OCI-LY3 (cell line): ENCODE results near the gene MACROD2.

Experiments used
- H2AFZ ChIP-seq: fragments of 200-600, 300-600 bp; shearing (Covaris generic); 2 replicates; pipeline ENCODE4 v1.6.0; 2014; ENCODE audit warnings: antibody characterized with exemption, low read depth, low read length
- H3K27ac ChIP-seq: fragments of 200-600, 300-600 bp; sonication (generic); 2 replicates; pipeline ENCODE4 v1.5.1; 2014; ENCODE audit warnings: mild to moderate bottlenecking, low read length, moderate library complexity, mixed read lengths
- H3K27me3 ChIP-seq: fragments of 200-600, 300-600 bp; sonication (generic); 2 replicates; pipeline ENCODE4 v1.6.1; 2014; ENCODE audit warnings: low read depth, low read length, mixed read lengths
- H3K36me3 ChIP-seq: fragments of 200-600, 300-600 bp; sonication (generic); replicated peaks from 2 replicates; pipeline ENCODE3; 2014; ENCODE audit warnings: low read depth, low read length, mixed read lengths
- H3K4me1 ChIP-seq: fragments of 300-600, 200-600 bp; sonication (generic); 2 replicates; pipeline ENCODE4 v1.6.1; 2014; ENCODE audit warnings: low read length, mixed read lengths
- H3K4me2 ChIP-seq: fragments of 200-600, 300-600 bp; sonication (generic); 2 replicates; pipeline ENCODE4 v1.6.1; 2014; ENCODE audit warnings: low read length, mixed read lengths
- H3K4me3 ChIP-seq: fragments of 300-600, 200-600 bp; sonication (generic); 2 replicates; pipeline ENCODE4 v1.5.1; 2014; ENCODE audit warnings: antibody characterized with exemption, mild to moderate bottlenecking, low read length, moderate library complexity
- H3K79me2 ChIP-seq: fragments of 300-600, 200-600 bp; shearing (Covaris generic); 2 replicates; pipeline ENCODE4 v1.6.1; 2014; ENCODE audit warnings: mild to moderate bottlenecking, low read length, mixed read lengths
- H3K9ac ChIP-seq: fragments of 300-600, 200-600 bp; shearing (Covaris generic); 2 replicates; pipeline ENCODE4 v1.6.0; 2014; ENCODE audit warnings: mild to moderate bottlenecking, low read length, moderate library complexity
- H3K9me3 ChIP-seq: fragments of 200-600, 300-600 bp; shearing (Covaris generic); 2 replicates; pipeline ENCODE4 v1.6.1; 2014; ENCODE audit warnings: low read length, mixed read lengths; ENCODE audit not compliant: insufficient read depth
- H4K20me1 ChIP-seq: fragments of 200-600, 300-600 bp; sonication (generic); 2 replicates; pipeline ENCODE4 v1.6.1; 2016; ENCODE audit warnings: low read length, mixed read lengths; ENCODE audit not compliant: insufficient read depth
- EZH2phosphoT487 ChIP-seq: fragments of 200-600 bp; shearing (Covaris generic); IDR thresholded peaks from 2 replicates; pipeline ENCODE4 v1.6.1; 2018; ENCODE audit warnings: antibody characterized with exemption, mixed run types, low read depth
- TF ChIP-seq, protein P1 (sequence below): fragments of 200-600, 300-600 bp; sonication (generic); IDR thresholded peaks from 2 replicates; pipeline ENCODE4 v1.5.1; 2014; ENCODE audit warnings: antibody characterized with exemption, low read length, low read depth

The MACROD2 gene

DNA sequence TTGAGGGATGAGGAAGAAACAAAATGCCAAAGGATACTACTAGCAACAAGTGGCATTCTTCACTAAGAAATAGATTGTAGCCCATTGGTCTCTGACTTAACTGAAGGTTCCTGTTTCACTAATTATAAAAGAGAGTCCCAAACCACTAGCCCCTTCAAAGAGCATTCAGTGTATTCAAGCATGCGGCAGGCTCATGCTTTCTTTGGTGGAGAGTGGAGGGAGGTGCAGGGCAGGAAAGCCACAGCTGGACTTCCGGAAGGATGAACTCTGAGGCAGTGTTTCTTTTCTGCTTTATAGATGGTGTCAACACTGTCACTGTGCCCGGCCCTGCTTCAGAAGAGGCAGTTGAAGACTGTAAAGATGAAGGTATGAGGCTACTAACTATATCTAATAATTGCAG lies 1941.9 kb downstream of the MACROD2 start:
- Histone ChIP-seq H3K4me1 (peaks cover 5% of the 10 kb centered on the region; the same call in 1 of the 2 replicates), H4K20me1 (peaks cover 41% of the 10 kb centered on the region; the same call in 1 of the 2 replicates), H3K4me2 (no peak overlapping the region), H3K9ac (no peak overlapping the region), H2AFZ (no peak overlapping the region), H3K4me3 (no peak overlapping the region), H3K27me3 (no peaks in the 10 kb centered on the region), H3K27ac (no peak overlapping the region), H3K36me3 (peaks cover 83% of the 10 kb centered on the region), H3K9me3 (peaks cover 14% of the 10 kb centered on the region; the same call in 1 of the 2 replicates), H3K79me2 (peaks cover 67% of the 10 kb centered on the region)
- TF ChIP-seq, protein P1, sequence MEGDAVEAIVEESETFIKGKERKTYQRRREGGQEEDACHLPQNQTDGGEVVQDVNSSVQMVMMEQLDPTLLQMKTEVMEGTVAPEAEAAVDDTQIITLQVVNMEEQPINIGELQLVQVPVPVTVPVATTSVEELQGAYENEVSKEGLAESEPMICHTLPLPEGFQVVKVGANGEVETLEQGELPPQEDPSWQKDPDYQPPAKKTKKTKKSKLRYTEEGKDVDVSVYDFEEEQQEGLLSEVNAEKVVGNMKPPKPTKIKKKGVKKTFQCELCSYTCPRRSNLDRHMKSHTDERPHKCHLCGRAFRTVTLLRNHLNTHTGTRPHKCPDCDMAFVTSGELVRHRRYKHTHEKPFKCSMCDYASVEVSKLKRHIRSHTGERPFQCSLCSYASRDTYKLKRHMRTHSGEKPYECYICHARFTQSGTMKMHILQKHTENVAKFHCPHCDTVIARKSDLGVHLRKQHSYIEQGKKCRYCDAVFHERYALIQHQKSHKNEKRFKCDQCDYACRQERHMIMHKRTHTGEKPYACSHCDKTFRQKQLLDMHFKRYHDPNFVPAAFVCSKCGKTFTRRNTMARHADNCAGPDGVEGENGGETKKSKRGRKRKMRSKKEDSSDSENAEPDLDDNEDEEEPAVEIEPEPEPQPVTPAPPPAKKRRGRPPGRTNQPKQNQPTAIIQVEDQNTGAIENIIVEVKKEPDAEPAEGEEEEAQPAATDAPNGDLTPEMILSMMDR: no peak
- no peak for TF ChIP-seq EZH2phosphoT487

DNA sequence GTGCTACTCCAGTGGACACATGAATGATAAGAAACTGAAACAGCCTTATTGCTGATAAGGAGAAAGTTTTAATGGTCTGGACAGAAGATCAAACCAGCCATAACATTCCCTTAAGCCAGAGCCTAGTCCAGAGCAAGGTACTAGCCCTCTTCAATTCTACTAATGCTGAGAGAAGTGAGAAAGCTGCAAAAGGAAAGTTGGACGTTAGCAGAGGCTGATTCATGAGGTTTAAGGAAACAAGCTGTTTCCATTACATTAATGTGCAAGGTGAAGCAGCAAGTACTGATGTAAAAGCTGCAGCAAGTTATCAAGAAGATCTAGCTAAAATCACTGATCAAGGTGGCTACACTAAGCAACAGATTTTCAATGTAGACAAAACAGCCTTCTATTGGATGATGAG lies 1943.5 kb downstream of the MACROD2 start:
- Histone ChIP-seq H2AFZ (no peak overlapping the region), H3K4me1 (peaks cover 5% of the 10 kb centered on the region; the same call in 1 of the 2 replicates), H3K4me2 (no peak overlapping the region), H3K36me3 (peaks cover 78% of the 10 kb centered on the region), H3K4me3 (no peak overlapping the region), H3K79me2 (peaks cover 66% of the 10 kb centered on the region), H3K27me3 (no peaks in the 10 kb centered on the region), H3K9me3 (peaks cover 14% of the 10 kb centered on the region; the same call in 1 of the 2 replicates), H4K20me1 (peaks cover 38% of the 10 kb centered on the region), H3K9ac (no peak overlapping the region), H3K27ac (no peak overlapping the region)
- TF ChIP-seq EZH2phosphoT487: no peak
- TF ChIP-seq, protein P1: no peak

DNA sequence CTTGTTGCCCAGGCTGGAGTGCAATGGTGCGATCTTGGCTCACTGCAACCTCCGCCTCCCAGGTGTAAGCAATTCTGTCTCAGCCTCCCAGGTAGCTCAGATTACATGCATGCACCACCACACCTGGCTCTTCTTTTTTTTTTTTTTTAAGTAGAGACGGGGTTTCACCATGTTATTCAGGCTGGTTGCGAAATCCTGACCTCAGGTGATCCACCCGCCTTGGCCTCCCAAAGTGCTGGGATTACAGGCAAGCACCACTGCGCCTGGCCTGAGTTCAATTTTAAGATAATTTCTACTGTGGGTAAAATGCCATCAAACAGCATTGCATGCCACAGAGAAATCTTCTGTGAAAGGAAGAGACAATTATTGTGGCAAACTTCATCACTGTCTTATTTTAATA lies 1944.8 kb downstream of the MACROD2 start:
- Histone ChIP-seq H3K4me3 (no peak overlapping the region), H3K27ac (no peak overlapping the region), H3K79me2 (peaks cover 69% of the 10 kb centered on the region), H4K20me1 (peaks cover 29% of the 10 kb centered on the region), H3K9me3 (peaks cover 14% of the 10 kb centered on the region; the same call in 1 of the 2 replicates), H3K4me1 (peaks cover 5% of the 10 kb centered on the region; the same call in 1 of the 2 replicates), H2AFZ (no peak overlapping the region), H3K4me2 (no peak overlapping the region), H3K9ac (no peak overlapping the region), H3K27me3 (no peaks in the 10 kb centered on the region), H3K36me3 (peaks cover 68% of the 10 kb centered on the region)
- no peak for TF ChIP-seq EZH2phosphoT487
- TF ChIP-seq, protein P1: no peak

DNA sequence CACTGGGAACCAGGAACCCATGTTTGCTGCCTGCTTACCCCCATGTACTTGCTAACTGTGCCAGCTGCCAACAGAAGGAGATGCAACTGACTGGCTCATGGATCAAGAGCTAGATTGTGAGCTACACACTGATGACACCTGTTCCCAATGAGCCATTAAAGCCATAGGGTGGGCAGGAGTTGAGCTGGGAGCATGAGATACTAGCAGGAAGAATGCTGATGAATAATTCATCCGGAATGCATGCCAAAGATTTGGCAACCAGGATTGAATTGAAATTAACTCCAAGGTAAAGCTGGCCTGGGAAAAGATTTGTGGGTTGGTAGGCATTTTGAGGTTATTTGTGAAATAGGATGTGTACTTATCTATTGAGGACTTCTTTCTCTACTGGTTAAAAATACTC lies 1946.8 kb downstream of the MACROD2 start:
- Histone ChIP-seq H3K27me3 (no peaks in the 10 kb centered on the region), H3K79me2 (peaks cover 73% of the 10 kb centered on the region), H3K4me1 (peaks cover 3% of the 10 kb centered on the region; the same call in 1 of the 2 replicates), H3K4me2 (no peak overlapping the region), H2AFZ (no peak overlapping the region), H3K9me3 (peaks cover 14% of the 10 kb centered on the region; the same call in 1 of the 2 replicates), H3K36me3 (peaks cover 54% of the 10 kb centered on the region), H3K9ac (no peak overlapping the region), H3K27ac (no peak overlapping the region), H4K20me1 (peaks cover 31% of the 10 kb centered on the region), H3K4me3 (no peak overlapping the region)
- no peak for TF ChIP-seq EZH2phosphoT487
- TF ChIP-seq, protein P1: no peak
